AG09319 (cell line): Measurements from ENCODE around the gene NHLRC4.
A peak's percentile ranks its signal among the peaks of the same experiment; 100 is the strongest.

Experiments used
- DNase-seq: peaks from one replicate; pipeline ENCODE4 v3.0.0-alpha.2; 2010; ENCODE audit warnings: low read depth; ENCODE audit errors: extremely low read depth
- CTCF ChIP-seq: IDR thresholded peaks from 2 replicates; pipeline ENCODE4 v1.5.1; 2011; ENCODE audit warnings: low read depth, mild to moderate bottlenecking, inconsistent platforms, low read length, moderate library complexity

Gene NHLRC4

GRCh38 chr16:551210-551609 is 15.6 kb upstream of the NHLRC4 start:
- TF ChIP-seq CTCF, result no peak
- no peak for DNase-seq

GRCh38 chr16:552171-552570 is 14.6 kb upstream of the NHLRC4 start:
- TF ChIP-seq CTCF, result no peak

GRCh38 chr16:553601-554296 is 13.1 kb upstream of the NHLRC4 start:
- DNase-seq, result no peak
- TF ChIP-seq CTCF, result no peak

More at GRCh38 chr16:552171-552570, 14.6 kb upstream of the NHLRC4 start:
- no peak for DNase-seq

- DNase-seq, result no peak
- no peak for TF ChIP-seq CTCF
Measured at GRCh38 chr16:554297-554621, 12.5 kb upstream of the NHLRC4 start.

- no peak for TF ChIP-seq CTCF
- DNase-seq, result peak; percentile 44
Measured at GRCh38 chr16:554640-555365, 12.0 kb upstream of the NHLRC4 start.

GRCh38 chr16:555528-556473 is 11.0 kb upstream of the NHLRC4 start:
- DNase-seq, result no peak
- no peak; the same call in 1 of the 2 replicates for TF ChIP-seq CTCF
